ENCODE results near the gene MYH6. TPM values are rescaled to one million over a fixed set of nuclear protein-coding genes. Genes with fewer than 3 reads are reported as not detected.
"Not testable (repeated sequence)": the region's sequence is repeated elsewhere in the genome, so short reads cannot be mapped to it uniquely, and the experiment has no call there.

Gene MYH6
- total and polyA plus RNA-seq, 2 experiments from 2014 or later = 2,795 to 8,484 TPM

GRCh38 chr14:23403139-23403438 is 5.0 kb downstream of the MYH6 start:
- peaks cover 33% of the 10 kb centered on the region for H3K4me1 ChIP-seq (ENCODE audit: low read depth)

GRCh38 chr14:23402296-23403138 is 5.6 kb downstream of the MYH6 start:
- Histone ChIP-seq H3K4me3 (peak overlapping the region; percentile 98), H3K27ac (peak overlapping the region; percentile 99), H3K27me3 (no peaks in the 10 kb centered on the region), H3K9me3 (ENCODE audit: low read depth) (no peaks in the 10 kb centered on the region), H3K4me1 (ENCODE audit: low read depth) (peaks cover 35% of the 10 kb centered on the region), H3K36me3 (peaks cover 99% of the 10 kb centered on the region)
- DNase-seq (ENCODE audit: low read depth in 1 of 2, low spot score in 1 of 2) = peak in 1 of 2 donors; percentile 33
- TF ChIP-seq CTCF (IDR thresholded peaks at IDR 0.05; ENCODE audit: low read depth, low read length) = no peak

More at GRCh38 chr14:23403139-23403438, 5.0 kb downstream of the MYH6 start:
- Histone ChIP-seq H3K4me3 (peak overlapping the region; percentile 98), H3K36me3 (peaks cover 98% of the 10 kb centered on the region), H3K27me3 (no peaks in the 10 kb centered on the region), H3K27ac (peak overlapping the region; percentile 99), H3K9me3 (ENCODE audit: low read depth) (no peaks in the 10 kb centered on the region)
- TF ChIP-seq CTCF (IDR thresholded peaks at IDR 0.05; ENCODE audit: low read depth, low read length) = no peak
- DNase-seq (ENCODE audit: low read depth in 1 of 2, low spot score in 1 of 2) = no peak

GRCh38 chr14:23401291-23401690 is 6.8 kb downstream of the MYH6 start:
- Histone ChIP-seq H3K27ac (peak overlapping the region; percentile 99), H3K9me3 (ENCODE audit: low read depth) (no peaks in the 10 kb centered on the region), H3K27me3 (no peaks in the 10 kb centered on the region), H3K4me3 (peak overlapping the region; percentile 98), H3K4me1 (ENCODE audit: low read depth) (peaks cover 39% of the 10 kb centered on the region), H3K36me3 (peaks cover 99% of the 10 kb centered on the region)
- TF ChIP-seq CTCF (IDR thresholded peaks at IDR 0.05; ENCODE audit: low read depth, low read length) = no peak
- peak in 1 of 2 donors; percentile 42 for DNase-seq (ENCODE audit: low read depth in 1 of 2, low spot score in 1 of 2)

GRCh38 chr14:23400496-23401149 is 7.5 kb downstream of the MYH6 start:
- Histone ChIP-seq H3K4me3 (peak overlapping the region; percentile 98), H3K36me3 (peaks cover 99% of the 10 kb centered on the region), H3K4me1 (ENCODE audit: low read depth) (peaks cover 39% of the 10 kb centered on the region), H3K27ac (peak overlapping the region; percentile 99)
- peak in 1 of 2 donors; percentile 50 for DNase-seq (ENCODE audit: low read depth in 1 of 2, low spot score in 1 of 2)
- H3K9me3 ChIP-seq (ENCODE audit: low read depth); H3K27me3 ChIP-seq: not testable (repeated sequence)

- Histone ChIP-seq H3K4me1 (ENCODE audit: low read depth) (peaks cover 39% of the 10 kb centered on the region), H3K4me3 (peak overlapping the region; percentile 3), H3K9me3 (ENCODE audit: low read depth) (no peaks in the 10 kb centered on the region), H3K27ac (peak overlapping the region; percentile 99), H3K36me3 (peaks cover 99% of the 10 kb centered on the region), H3K27me3 (no peaks in the 10 kb centered on the region)
- TF ChIP-seq CTCF (IDR thresholded peaks at IDR 0.05; ENCODE audit: low read depth, low read length) = no peak
- DNase-seq (ENCODE audit: low read depth in 1 of 2, low spot score in 1 of 2) = peak in 1 of 2 donors; percentile 58
Measured at GRCh38 chr14:23399591-23399990, 8.5 kb downstream of the MYH6 start.

GRCh38 chr14:23399136-23399535 is 8.9 kb downstream of the MYH6 start:
- Histone ChIP-seq H3K4me1 (ENCODE audit: low read depth) (peaks cover 39% of the 10 kb centered on the region), H3K9me3 (ENCODE audit: low read depth) (no peaks in the 10 kb centered on the region), H3K27ac (peak overlapping the region; percentile 99), H3K4me3 (peak overlapping the region; percentile 3), H3K27me3 (no peaks in the 10 kb centered on the region), H3K36me3 (peaks cover 99% of the 10 kb centered on the region)
- TF ChIP-seq CTCF (IDR thresholded peaks at IDR 0.05; ENCODE audit: low read depth, low read length) = no peak
- DNase-seq (ENCODE audit: low read depth in 1 of 2, low spot score in 1 of 2) = peak in 1 of 2 donors; percentile 46

All from cardiac muscle cell (in vitro differentiated cells and primary cell).